Nephron (organoid): Measurements from ENCODE around the gene GAL.

Source experiments
- H3K27ac Mint-ChIP-seq, 3 experiments: 2 replicates each; pipeline ENCODE4 v1.8.0; 2020; ENCODE audit warnings: mixed read lengths in 3 of 3, mild to moderate bottlenecking in 2 of 3, moderate library complexity in 1 of 3
- H3K27me3 Mint-ChIP-seq: 2 replicates; pipeline ENCODE4 v1.8.0; 2021; ENCODE audit warnings: low read depth, mild to moderate bottlenecking, moderate library complexity, mixed read lengths
- H3K36me3 Mint-ChIP-seq: 2 replicates; pipeline ENCODE4 v1.8.0; 2020; ENCODE audit warnings: low read depth, mixed read lengths
- H3K4me1 Mint-ChIP-seq: 2 replicates; pipeline ENCODE4 v1.8.0; 2020; ENCODE audit warnings: mixed read lengths
- H3K4me3 Mint-ChIP-seq, 3 experiments: 2 replicates each; pipeline ENCODE4 v1.8.0; 2020; ENCODE audit warnings: mild to moderate bottlenecking in 3 of 3, mixed read lengths in 3 of 3, moderate library complexity in 2 of 3
- H3K9me3 Mint-ChIP-seq: 2 replicates; pipeline ENCODE4 v1.8.0; 2020; ENCODE audit warnings: mixed read lengths
- TF ChIP-seq, protein P1 (sequence below), 3 experiments: fragments of 200-600 bp; sonication (generic); IDR thresholded peaks; one replicate each; pipeline ENCODE4 v1.5.0; 2021; ENCODE audit warnings: antibody characterized with exemption in 3 of 3; ENCODE audit not compliant: unreplicated experiment in 3 of 3

Gene GAL

GRCh38 chr11:68658097-68658496 is 26.2 kb upstream of the GAL start:
- TF ChIP-seq, protein P1, sequence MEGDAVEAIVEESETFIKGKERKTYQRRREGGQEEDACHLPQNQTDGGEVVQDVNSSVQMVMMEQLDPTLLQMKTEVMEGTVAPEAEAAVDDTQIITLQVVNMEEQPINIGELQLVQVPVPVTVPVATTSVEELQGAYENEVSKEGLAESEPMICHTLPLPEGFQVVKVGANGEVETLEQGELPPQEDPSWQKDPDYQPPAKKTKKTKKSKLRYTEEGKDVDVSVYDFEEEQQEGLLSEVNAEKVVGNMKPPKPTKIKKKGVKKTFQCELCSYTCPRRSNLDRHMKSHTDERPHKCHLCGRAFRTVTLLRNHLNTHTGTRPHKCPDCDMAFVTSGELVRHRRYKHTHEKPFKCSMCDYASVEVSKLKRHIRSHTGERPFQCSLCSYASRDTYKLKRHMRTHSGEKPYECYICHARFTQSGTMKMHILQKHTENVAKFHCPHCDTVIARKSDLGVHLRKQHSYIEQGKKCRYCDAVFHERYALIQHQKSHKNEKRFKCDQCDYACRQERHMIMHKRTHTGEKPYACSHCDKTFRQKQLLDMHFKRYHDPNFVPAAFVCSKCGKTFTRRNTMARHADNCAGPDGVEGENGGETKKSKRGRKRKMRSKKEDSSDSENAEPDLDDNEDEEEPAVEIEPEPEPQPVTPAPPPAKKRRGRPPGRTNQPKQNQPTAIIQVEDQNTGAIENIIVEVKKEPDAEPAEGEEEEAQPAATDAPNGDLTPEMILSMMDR (IDR thresholded peaks at IDR 0.05; ENCODE audit: unreplicated experiment in 3 of 3), result no peak
- Mint-ChIP-seq H3K9me3 (peaks cover 15% of the 10 kb centered on the region), H3K4me3 (no peak overlapping the region), H3K4me1 (peaks cover 19% of the 10 kb centered on the region), H3K36me3 (no peaks in the 10 kb centered on the region), H3K27me3 (peaks cover 9% of the 10 kb centered on the region), H3K27ac (peak overlapping the region in 1 of 3 experiments; percentile 11)

DNA sequence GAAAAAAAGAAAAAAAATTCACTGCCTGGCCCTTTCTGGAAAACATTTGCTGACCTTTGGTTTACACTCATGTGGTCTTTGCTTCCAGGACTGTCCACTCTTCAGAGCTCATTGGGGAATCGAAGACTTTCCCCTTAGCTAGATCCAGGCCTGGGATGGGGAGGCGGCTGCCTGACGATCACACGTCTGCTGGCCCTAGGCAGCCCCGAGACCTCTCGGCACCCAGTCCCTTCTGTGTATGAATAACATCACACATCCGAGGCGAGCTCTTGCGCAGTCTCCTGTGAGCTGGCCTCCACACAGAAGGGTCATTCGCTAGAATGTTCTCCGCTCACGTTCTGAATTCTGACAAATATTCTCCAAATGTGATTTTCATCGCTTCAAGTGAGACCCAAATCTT is 25.7 kb upstream of the GAL start:
- Mint-ChIP-seq H3K36me3 (no peaks in the 10 kb centered on the region), H3K27ac (peak overlapping the region; percentile 85 to 94 (median 90)), H3K27me3 (peaks cover 9% of the 10 kb centered on the region), H3K4me3 (no peak overlapping the region), H3K4me1 (peaks cover 19% of the 10 kb centered on the region), H3K9me3 (peaks cover 12% of the 10 kb centered on the region)
- TF ChIP-seq, protein P1 (IDR thresholded peaks at IDR 0.05; ENCODE audit: unreplicated experiment in 3 of 3), result no peak

- Mint-ChIP-seq H3K4me3 (peak overlapping the region in 1 of 3 experiments; percentile 15), H3K27me3 (peaks cover 9% of the 10 kb centered on the region), H3K4me1 (peaks cover 19% of the 10 kb centered on the region), H3K9me3 (peaks cover 12% of the 10 kb centered on the region), H3K36me3 (no peaks in the 10 kb centered on the region), H3K27ac (peak overlapping the region; percentile 85 to 94 (median 90))
- TF ChIP-seq, protein P1 (IDR thresholded peaks at IDR 0.05; ENCODE audit: unreplicated experiment in 3 of 3), result no peak
Measured at GRCh38 chr11:68659158-68659921, 25.0 kb upstream of the GAL start.

GRCh38 chr11:68660066-68660810 is 24.1 kb upstream of the GAL start:
- Mint-ChIP-seq H3K27me3 (peaks cover 10% of the 10 kb centered on the region), H3K9me3 (peaks cover 5% of the 10 kb centered on the region), H3K27ac (peak overlapping the region in 1 of 3 experiments; percentile 66), H3K4me3 (no peak overlapping the region), H3K4me1 (peaks cover 21% of the 10 kb centered on the region), H3K36me3 (no peaks in the 10 kb centered on the region)
- TF ChIP-seq, protein P1 (IDR thresholded peaks at IDR 0.05; ENCODE audit: unreplicated experiment in 3 of 3), result no peak

DNA sequence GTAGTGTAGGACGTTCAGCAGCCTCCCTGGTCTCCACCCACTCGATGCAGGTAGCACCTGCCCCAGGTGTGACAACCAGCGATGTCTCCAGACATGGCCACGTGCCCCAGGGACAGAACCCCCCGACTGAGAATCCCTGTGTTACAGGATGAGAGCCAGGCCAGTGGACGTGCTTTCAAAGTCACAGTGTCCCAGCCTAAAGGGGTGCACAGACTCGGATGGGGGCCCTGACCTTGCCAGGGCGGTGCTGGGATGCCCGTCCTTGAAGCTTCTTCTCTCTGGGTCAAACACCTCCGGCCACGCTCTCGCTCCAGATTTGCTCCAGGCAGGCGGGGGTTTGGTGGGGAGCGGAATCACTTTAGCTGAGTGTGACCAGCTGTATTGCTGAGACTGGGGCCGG is 23.3 kb upstream of the GAL start:
- Mint-ChIP-seq H3K27me3 (peaks cover 13% of the 10 kb centered on the region), H3K9me3 (peaks cover 2% of the 10 kb centered on the region), H3K27ac (no peak overlapping the region), H3K4me3 (no peak overlapping the region), H3K4me1 (peaks cover 24% of the 10 kb centered on the region), H3K36me3 (no peaks in the 10 kb centered on the region)
- TF ChIP-seq, protein P1 (IDR thresholded peaks at IDR 0.05; ENCODE audit: unreplicated experiment in 3 of 3), result no peak
